HTR-8/SVneo (cell line): Measurements from ENCODE around the gene PARPBP.
"Not testable (repeated sequence)": the region's sequence is repeated elsewhere in the genome, so short reads cannot be mapped to it uniquely, and the experiment has no call there.

ENCODE experiments used
- DNase-seq: peaks from one replicate; pipeline ENCODE4 v3.0.0; 2011; ENCODE audit warnings: low spot score, mixed read lengths; ENCODE audit not compliant: insufficient read length
- FAIRE-seq: peaks from 2 replicates; lab custom pipeline; 2011; peaks lifted over from hg19 to GRCh38; lab: Jason Lieb, UNC

The PARPBP gene

GRCh38 chr12:102232446-102232845, 112.5 kb downstream of the PARPBP start:
- FAIRE-seq (no peak), DNase-seq (no peak)

- DNase-seq: no peak
- no peak for FAIRE-seq
Measured at GRCh38 chr12:102234599-102234998, 114.6 kb downstream of the PARPBP start.

GRCh38 chr12:102240859-102241258, 120.9 kb downstream of the PARPBP start:
- not testable (repeated sequence) for DNase-seq, FAIRE-seq
